Endothelial cell of umbilical vein (primary cell): Measurements from ENCODE around the gene KIF20B. TPM values are rescaled to one million over a fixed set of nuclear protein-coding genes. Genes with fewer than 3 reads are reported as not detected.

Source experiments
- BruUV-seq: library from RNA; stranded (reverse); fragments of 400-500 nt; replicated peaks from 2 replicates; lab custom pipeline; 2021; lab: Mats Ljungman, UMichigan
- CTCF ChIA-PET: fragments of 300-600, 350-600 bp; sonication (Branson Sonifier 250); formaldehyde crosslinking; loops from one replicate; lab custom pipeline; 2021; ENCODE audit warnings: antibody characterized with exemption, inconsistent platforms; lab: Charles Lee
- POLR2A ChIA-PET: fragments of 300-600, 350-600 bp; sonication (Branson Sonifier 250); formaldehyde crosslinking; loops from one replicate; lab custom pipeline; 2021; ENCODE audit warnings: antibody characterized with exemption, inconsistent platforms; lab: Charles Lee
- DNase-seq: peaks from one replicate; pipeline ENCODE4 v3.0.0-alpha.2; 2011; ENCODE audit warnings: low read depth, low spot score
- FAIRE-seq: peaks from 2 replicates; lab custom pipeline; 2011; peaks lifted over from hg19 to GRCh38; lab: Jason Lieb, UNC
- H2AFZ ChIP-seq: 2 replicates; pipeline ENCODE4 v1.6.0; 2012; ENCODE audit warnings: low read depth, low read length, control low read depth, inconsistent platforms
- H3K27ac ChIP-seq: 2 replicates; pipeline ENCODE4 v1.5.1; 2011; ENCODE audit warnings: low read depth, mild to moderate bottlenecking, control low read depth, low read length, moderate library complexity; ENCODE audit not compliant: insufficient read depth
- H3K27me3 ChIP-seq, 2 experiments: 2 replicates each; pipeline versions ENCODE4 v1.6.0 to v1.6.1; 2011; ENCODE audit warnings: low read length in 2 of 2, mixed read lengths in 1 of 2; ENCODE audit not compliant: control insufficient read depth in 2 of 2, insufficient read depth in 2 of 2
- H3K36me3 ChIP-seq, 2 experiments: 2 replicates in 1 of 2; 3 replicates in 1 of 2; pipeline ENCODE4 v1.5.1; 2011; ENCODE audit warnings: low read length in 2 of 2, mild to moderate bottlenecking in 1 of 2, moderate library complexity in 1 of 2; ENCODE audit not compliant: control insufficient read depth in 2 of 2, insufficient read depth in 2 of 2; ENCODE audit errors: extremely low read depth in 1 of 2
- H3K4me1 ChIP-seq: 3 replicates; pipeline ENCODE4 v1.5.1; 2011; ENCODE audit warnings: mild to moderate bottlenecking, low read length; ENCODE audit not compliant: control insufficient read depth, insufficient read depth; ENCODE audit errors: extremely low read depth
- H3K4me2 ChIP-seq: 2 replicates; pipeline ENCODE4 v1.6.1; 2011; ENCODE audit warnings: low read length, control low read depth, mixed read lengths; ENCODE audit not compliant: insufficient read depth
- H3K4me3 ChIP-seq, 3 experiments: fragments of 200-600 bp in 1 of 3; sonication (generic), shearing (Covaris generic) in 1 of 3; replicated peaks in 1 of 3; 2 replicates each; pipeline ENCODE4 v1.5.1; 2011 to 2016; ENCODE audit warnings: control low read depth in 3 of 3, low read length in 3 of 3, mild to moderate bottlenecking in 2 of 3, inconsistent platforms in 1 of 3, low read depth in 1 of 3, moderate library complexity in 1 of 3; ENCODE audit not compliant: insufficient read depth in 1 of 3
- H3K79me2 ChIP-seq: 2 replicates; pipeline ENCODE4 v1.6.0; 2012; ENCODE audit warnings: low read length, inconsistent platforms; ENCODE audit not compliant: control insufficient read depth, insufficient read depth
- H3K9ac ChIP-seq: replicated peaks from 2 replicates; pipeline ENCODE3; 2011; ENCODE audit warnings: low read length, control low read depth; ENCODE audit not compliant: insufficient read depth; ENCODE audit errors: extremely low read depth
- H3K9me1 ChIP-seq: replicated peaks from 3 replicates; pipeline ENCODE4 v1.6.0; 2011; ENCODE audit warnings: mild to moderate bottlenecking, low read length; ENCODE audit not compliant: control insufficient read depth, insufficient read depth; ENCODE audit errors: extremely low read depth
- H3K9me3 ChIP-seq: replicated peaks from 2 replicates; pipeline ENCODE4 v1.5.1; 2012; ENCODE audit warnings: low read length, inconsistent platforms; ENCODE audit not compliant: control insufficient read depth, insufficient read depth
- H4K20me1 ChIP-seq: replicated peaks from 2 replicates; pipeline ENCODE3; 2011; ENCODE audit warnings: mild to moderate bottlenecking, low read length; ENCODE audit not compliant: control insufficient read depth, insufficient read depth; ENCODE audit errors: extremely low read depth
- EZH2 ChIP-seq: IDR thresholded peaks from 2 replicates; pipeline ENCODE4 v1.6.1; 2012; ENCODE audit warnings: borderline replicate concordance, low read depth, mild to moderate bottlenecking, moderate library complexity, low read length, inconsistent platforms; ENCODE audit not compliant: severe bottlenecking
- FOS ChIP-seq: IDR thresholded peaks from 2 replicates; pipeline ENCODE4 v1.6.1; 2011; ENCODE audit warnings: mild to moderate bottlenecking, low read length, moderate library complexity, borderline replicate concordance; ENCODE audit not compliant: insufficient read depth
- GATA2 ChIP-seq: IDR thresholded peaks from 2 replicates; pipeline ENCODE4 v1.7.0; 2011; ENCODE audit warnings: low read depth, mild to moderate bottlenecking, moderate library complexity, mixed read lengths, low read length; ENCODE audit not compliant: insufficient read length, insufficient read depth
- JUN ChIP-seq: IDR thresholded peaks from 2 replicates; pipeline ENCODE4 v1.6.1; 2011; ENCODE audit warnings: borderline replicate concordance, low read depth; ENCODE audit not compliant: insufficient read length, insufficient read depth
- MYC ChIP-seq: IDR thresholded peaks from one replicate; pipeline ENCODE4 v1.6.1; 2011; ENCODE audit warnings: mild to moderate bottlenecking, low read depth, low read length
- POLR2A ChIP-seq: IDR thresholded peaks from 2 replicates; pipeline ENCODE4 v1.6.1; 2012; ENCODE audit warnings: low read depth, mild to moderate bottlenecking, control low read depth, low read length
- POLR2AphosphoS5 ChIP-seq: IDR thresholded peaks from 2 replicates; pipeline ENCODE4 v1.6.1; 2012; ENCODE audit warnings: low read depth, mild to moderate bottlenecking, control low read depth, low read length, moderate library complexity; ENCODE audit not compliant: insufficient read depth
- dilution Hi-C: fragments of 300-500 bp; cut with MboI; formaldehyde crosslinking; loops from one replicate; pipeline ENCODE4 v1.15.0; 2019; ENCODE audit warnings: low sequenced_read_pairs; ENCODE audit not compliant: extremely low pct_ligation_motif_present
- intact Hi-C: fragments of 100-400 bp; cut with micrococcal nuclease; formaldehyde crosslinking; loops from one replicate; pipeline ENCODE4 v1.10.0; 2022
- polyA plus RNA-seq, 4 experiments: library from polyadenylated mRNA; depleted of rRNA in 3 of 4; stranded (reverse) in 3 of 4; unstranded in 1 of 4; fragments of >200 nt; gene quantifications; 2 replicates each; pipeline versions ENCODE4 v1.2.1 to v1.2.3, GENCODE V29; 2011 to 2012; ENCODE audit warnings: missing spikeins in 1 of 4
- total RNA-seq: library from RNA; stranded (reverse); gene quantifications from 2 replicates; pipeline ENCODE4 v1.2.3, GENCODE V29; 2021
- TF ChIP-seq, protein P1 (sequence below), 2 donors: IDR thresholded peaks; 1 replicate in 1 of 2; 2 replicates in 1 of 2; pipeline ENCODE4 v1.5.1; 2011; ENCODE audit warnings: low read length in 2 of 2, mild to moderate bottlenecking in 2 of 2, moderate library complexity in 2 of 2, control low read depth in 1 of 2, inconsistent platforms in 1 of 2, low read depth in 1 of 2; ENCODE audit not compliant: insufficient read depth in 1 of 2; ENCODE audit errors: extremely low read depth in 1 of 2
- TF ChIP-seq, protein P2 (sequence below): IDR thresholded peaks from 2 replicates; pipeline ENCODE4 v1.6.1; 2011; ENCODE audit not compliant: insufficient read depth, insufficient read length

KIF20B gene
- total and polyA plus RNA-seq, 2 donors (not counting 3 experiments of a cell fraction or from before 2014, with no cell fraction given): 2.6 to 39.7 TPM

DNA sequence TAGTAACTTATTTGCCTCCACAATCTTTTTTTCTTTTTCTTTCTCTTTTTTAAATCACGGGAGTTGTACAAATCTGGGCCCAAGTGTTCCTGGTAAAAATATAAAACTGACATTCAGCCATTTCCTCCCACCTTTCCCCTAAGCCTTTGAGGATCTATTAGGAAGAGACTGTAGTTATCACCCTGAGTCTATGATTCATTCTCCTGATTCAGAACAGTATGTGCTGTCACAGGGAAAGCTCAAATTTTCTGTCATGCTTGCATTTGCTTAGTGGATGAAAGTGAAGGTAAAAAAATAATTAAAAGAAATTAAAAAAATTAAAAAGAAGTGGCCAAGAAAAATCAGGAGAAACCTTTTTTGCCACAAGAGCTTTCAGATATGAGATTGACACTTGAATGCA is 71.7 kb downstream of the KIF20B start:
- Histone ChIP-seq H3K27ac (no peak overlapping the region), H3K4me3 (no peak overlapping the region), H3K4me1 (no peaks in the 10 kb centered on the region), H3K36me3 (peaks cover 0 to 8% of the 10 kb centered on the region in 2 experiments), H2AFZ (no peak overlapping the region), H4K20me1 (no peaks in the 10 kb centered on the region), H3K9me3 (no peaks in the 10 kb centered on the region), H3K4me2 (no peak overlapping the region), H3K27me3 (no peaks in the 10 kb centered on the region), H3K9ac (no peak overlapping the region), H3K79me2 (peaks cover 1% of the 10 kb centered on the region), H3K9me1 (no peaks in the 10 kb centered on the region)
- no peak for DNase-seq
- no TSS peak for BruUV-seq
- POLR2A ChIA-PET: no interaction called here
- TF ChIP-seq EZH2 (no peak), GATA2 (no peak), POLR2AphosphoS5 (no peak), POLR2A (no peak), MYC (no peak), FOS (no peak), JUN (no peak)
- TF ChIP-seq, protein P1, sequence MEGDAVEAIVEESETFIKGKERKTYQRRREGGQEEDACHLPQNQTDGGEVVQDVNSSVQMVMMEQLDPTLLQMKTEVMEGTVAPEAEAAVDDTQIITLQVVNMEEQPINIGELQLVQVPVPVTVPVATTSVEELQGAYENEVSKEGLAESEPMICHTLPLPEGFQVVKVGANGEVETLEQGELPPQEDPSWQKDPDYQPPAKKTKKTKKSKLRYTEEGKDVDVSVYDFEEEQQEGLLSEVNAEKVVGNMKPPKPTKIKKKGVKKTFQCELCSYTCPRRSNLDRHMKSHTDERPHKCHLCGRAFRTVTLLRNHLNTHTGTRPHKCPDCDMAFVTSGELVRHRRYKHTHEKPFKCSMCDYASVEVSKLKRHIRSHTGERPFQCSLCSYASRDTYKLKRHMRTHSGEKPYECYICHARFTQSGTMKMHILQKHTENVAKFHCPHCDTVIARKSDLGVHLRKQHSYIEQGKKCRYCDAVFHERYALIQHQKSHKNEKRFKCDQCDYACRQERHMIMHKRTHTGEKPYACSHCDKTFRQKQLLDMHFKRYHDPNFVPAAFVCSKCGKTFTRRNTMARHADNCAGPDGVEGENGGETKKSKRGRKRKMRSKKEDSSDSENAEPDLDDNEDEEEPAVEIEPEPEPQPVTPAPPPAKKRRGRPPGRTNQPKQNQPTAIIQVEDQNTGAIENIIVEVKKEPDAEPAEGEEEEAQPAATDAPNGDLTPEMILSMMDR (IDR thresholded peaks at IDR 0.05; ENCODE audit: extremely low read depth in 1 of 2, insufficient read depth in 1 of 2, low read depth in 1 of 2, low read length in 2 of 2): no peak
- TF ChIP-seq, protein P2, sequence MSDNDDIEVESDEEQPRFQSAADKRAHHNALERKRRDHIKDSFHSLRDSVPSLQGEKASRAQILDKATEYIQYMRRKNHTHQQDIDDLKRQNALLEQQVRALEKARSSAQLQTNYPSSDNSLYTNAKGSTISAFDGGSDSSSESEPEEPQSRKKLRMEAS: no peak
- dilution Hi-C loops (no loop called here), intact Hi-C loops (no loop called here)
- FAIRE-seq: no peak
- CTCF ChIA-PET: interaction anchor here (2.2 kb wide), 1 partner anchor 10 kb away, joined by 10 read pairs; no protein-coding TSS in a partner anchor
